H1 (cell line): ENCODE results near the gene ARHGEF18. TPM values are rescaled to one million over a fixed set of nuclear protein-coding genes. Genes with fewer than 3 reads are reported as not detected.
"Not testable (repeated sequence)": the region's sequence is repeated elsewhere in the genome, so short reads cannot be mapped to it uniquely, and the experiment has no call there.

Experiments
- CTCF ChIA-PET: fragments of 300-600 bp; sonication (Branson Sonifier 250); formaldehyde crosslinking; loops from one replicate; lab custom pipeline; 2021; ENCODE audit not compliant: partially characterized antibody; lab: Charles Lee
- POLR2A ChIA-PET: fragments of 300-600 bp; sonication (Branson Sonifier 250); formaldehyde crosslinking; loops from one replicate; lab custom pipeline; 2021; ENCODE audit warnings: inconsistent platforms; ENCODE audit not compliant: partially characterized antibody; lab: Charles Lee
- DNase-seq, 2 experiments: peaks; one replicate each; pipeline versions ENCODE4 v3.0.0 to v3.0.0-alpha.2; 2010 to 2022; ENCODE audit warnings: low spot score in 2 of 2, low read depth in 1 of 2, mixed read lengths in 1 of 2
- FAIRE-seq: peaks from 2 replicates; lab custom pipeline; 2011; peaks lifted over from hg19 to GRCh38; lab: Jason Lieb, UNC
- H2AFZ ChIP-seq: 2 replicates; pipeline ENCODE4 v1.8.1; 2012; ENCODE audit warnings: low read length, inconsistent platforms
- H2AK5ac ChIP-seq: 2 replicates; pipeline ENCODE4 v1.6.1; 2013; ENCODE audit warnings: low read depth, low read length
- H2BK120ac ChIP-seq: replicated peaks from 2 replicates; pipeline ENCODE3; 2013; ENCODE audit warnings: low read depth, low read length, inconsistent platforms
- H2BK12ac ChIP-seq: 2 replicates; pipeline ENCODE4 v1.6.1; 2013; ENCODE audit warnings: low read depth, low read length
- H2BK15ac ChIP-seq: 2 replicates; pipeline ENCODE4 v1.6.1; 2013; ENCODE audit warnings: low read length
- H2BK20ac ChIP-seq: 2 replicates; pipeline ENCODE4 v1.6.1; 2013; ENCODE audit warnings: low read length
- H2BK5ac ChIP-seq: 2 replicates; pipeline ENCODE4 v1.6.1; 2013; ENCODE audit warnings: low read depth, low read length
- H3K14ac ChIP-seq: 2 replicates; pipeline ENCODE4 v1.6.1; 2013; ENCODE audit warnings: inconsistent platforms; ENCODE audit not compliant: insufficient read length
- H3K18ac ChIP-seq: 2 replicates; pipeline ENCODE4 v1.6.1; 2013; ENCODE audit warnings: low read length; ENCODE audit errors: extremely low read depth
- H3K23ac ChIP-seq: 2 replicates; pipeline ENCODE4 v1.6.1; 2013; ENCODE audit warnings: inconsistent platforms; ENCODE audit not compliant: insufficient read length
- H3K23me2 ChIP-seq: 2 replicates; pipeline ENCODE4 v1.6.1; 2013; ENCODE audit warnings: low read depth, low read length
- H3K27ac ChIP-seq: 2 replicates; pipeline ENCODE4 v1.6.1; 2011; ENCODE audit warnings: low read depth, low read length, inconsistent platforms
- H3K27me3 ChIP-seq, 4 experiments: replicated peaks in 1 of 4; 1 replicate in 1 of 4; 2 replicates in 3 of 4; pipeline versions ENCODE4 v1.6.1 to v1.8.1; 2011 to 2013; ENCODE audit warnings: low read length in 3 of 4, mild to moderate bottlenecking in 3 of 4, inconsistent platforms in 2 of 4, mixed read lengths in 2 of 4, moderate library complexity in 1 of 4; ENCODE audit not compliant: control insufficient read depth in 3 of 4, insufficient read depth in 3 of 4; ENCODE audit errors: extremely low read depth in 1 of 4
- H3K36me3 ChIP-seq, 4 experiments: 2 replicates each; pipeline versions ENCODE4 v1.6.1 to v1.8.1; 2011 to 2013; ENCODE audit warnings: mild to moderate bottlenecking in 4 of 4, low read length in 3 of 4, moderate library complexity in 2 of 4, control low read depth in 1 of 4, inconsistent platforms in 1 of 4; ENCODE audit not compliant: insufficient read depth in 4 of 4, control insufficient read depth in 2 of 4
- H3K4ac ChIP-seq: replicated peaks from 2 replicates; pipeline ENCODE3; 2013; ENCODE audit warnings: low read length, low read depth, mixed read lengths, inconsistent platforms; ENCODE audit not compliant: insufficient read length
- H3K4me1 ChIP-seq, 4 experiments: replicated peaks in 1 of 4; 1 replicate in 1 of 4; 2 replicates in 3 of 4; pipeline versions ENCODE4 v1.6.1 to v1.8.1; 2011 to 2013; ENCODE audit warnings: low read length in 3 of 4, inconsistent platforms in 2 of 4, mixed read lengths in 1 of 4; ENCODE audit not compliant: insufficient read depth in 4 of 4, control insufficient read depth in 3 of 4
- H3K4me2 ChIP-seq, 2 experiments: 2 replicates each; pipeline versions ENCODE4 v1.6.1 to v1.8.1; 2011 to 2013; ENCODE audit warnings: low read depth in 2 of 2, low read length in 2 of 2, control low read depth in 1 of 2, inconsistent platforms in 1 of 2, mild to moderate bottlenecking in 1 of 2; ENCODE audit not compliant: insufficient read depth in 1 of 2
- H3K4me3 ChIP-seq, 4 experiments: fragments of 200-600, 300-600 bp in 1 of 4; sonication (generic), shearing (Covaris generic), sonication (Bioruptor Twin) in 1 of 4; 2 replicates each; pipeline versions ENCODE4 v1.5.1 to v1.8.1; 2011 to 2016; ENCODE audit warnings: low read length in 4 of 4, low read depth in 3 of 4, control low read depth in 2 of 4, inconsistent platforms in 2 of 4, mild to moderate bottlenecking in 2 of 4, mixed read lengths in 1 of 4, moderate library complexity in 1 of 4; ENCODE audit not compliant: insufficient read depth in 2 of 4; ENCODE audit errors: extremely low read depth in 1 of 4
- H3K56ac ChIP-seq: replicated peaks from 2 replicates; pipeline ENCODE3; 2013; ENCODE audit warnings: low read depth, mild to moderate bottlenecking, mixed read lengths, low read length, inconsistent platforms; ENCODE audit not compliant: insufficient read length
- H3K79me1 ChIP-seq: 2 replicates; pipeline ENCODE4 v1.6.1; 2013; ENCODE audit warnings: low read depth, low read length, control low read depth
- H3K79me2 ChIP-seq, 2 experiments: 2 replicates each; pipeline versions ENCODE4 v1.6.1 to v1.8.1; 2012 to 2013; ENCODE audit warnings: low read length in 2 of 2, mild to moderate bottlenecking in 2 of 2, inconsistent platforms in 1 of 2; ENCODE audit not compliant: insufficient read depth in 2 of 2, control insufficient read depth in 1 of 2
- H3K9ac ChIP-seq, 4 experiments: replicated peaks in 1 of 4; 1 replicate in 1 of 4; 2 replicates in 3 of 4; pipeline versions ENCODE4 v1.6.1 to v1.8.1; 2011 to 2013; ENCODE audit warnings: low read depth in 3 of 4, low read length in 3 of 4, control low read depth in 2 of 4, mild to moderate bottlenecking in 2 of 4, moderate library complexity in 2 of 4, inconsistent platforms in 1 of 4; ENCODE audit errors: extremely low read depth in 1 of 4
- H3K9me3 ChIP-seq, 2 experiments: 2 replicates each; pipeline versions ENCODE4 v1.6.1 to v1.8.1; 2012 to 2013; ENCODE audit warnings: mild to moderate bottlenecking in 2 of 2, moderate library complexity in 2 of 2, control low read depth in 1 of 2, inconsistent platforms in 1 of 2, low read depth in 1 of 2, low read length in 1 of 2, mixed read lengths in 1 of 2; ENCODE audit not compliant: insufficient read depth in 2 of 2
- H4K20me1 ChIP-seq, 2 experiments: replicated peaks in 1 of 2; 2 replicates each; pipeline versions ENCODE3 to v1.8.1; 2011 to 2013; ENCODE audit warnings: inconsistent platforms in 2 of 2, low read length in 2 of 2, mild to moderate bottlenecking in 1 of 2; ENCODE audit not compliant: insufficient read depth in 2 of 2, control insufficient read depth in 1 of 2
- H4K5ac ChIP-seq: 2 replicates; pipeline ENCODE4 v1.6.1; 2013; ENCODE audit warnings: low read length, low read depth, mixed read lengths, inconsistent platforms; ENCODE audit not compliant: insufficient read length
- H4K8ac ChIP-seq: 2 replicates; pipeline ENCODE4 v1.8.0; 2013; ENCODE audit warnings: mild to moderate bottlenecking, moderate library complexity, low read length, inconsistent platforms; ENCODE audit not compliant: insufficient read depth; ENCODE audit errors: extremely low read depth
- H4K91ac ChIP-seq: replicated peaks from 2 replicates; pipeline ENCODE3; 2013; ENCODE audit warnings: low read length, mixed read lengths, inconsistent platforms; ENCODE audit not compliant: insufficient read length
- WGBS, 2 experiments: shearing (Covaris generic) in 1 of 2; methylation state at CpG; one replicate each; pipeline versions ENCODE4 v1.1.6 to v1.1.7; 2013 to 2015; ENCODE audit warnings: low lambda C conversion rate in 2 of 2, mixed read lengths in 2 of 2, inconsistent platforms in 1 of 2, low coverage in 1 of 2, missing lambda C conversion rate in 1 of 2; ENCODE audit not compliant: insufficient replicate concordance in 2 of 2, insufficient coverage in 1 of 2, insufficient read length in 1 of 2; ENCODE audit errors: extremely low coverage in 1 of 2, missing lambda C conversion rate in 1 of 2; 5-methylcytosine and 5-hydroxymethylcytosine counted together
- polyA plus RNA-seq, 7 experiments: library from polyadenylated mRNA; depleted of rRNA in 3 of 7; stranded (reverse) in 5 of 7; unstranded in 2 of 7; fragments of >200 nt in 5 of 7; fragments of 200-250 nt in 2 of 7; gene quantifications; 1 replicate in 5 of 7; 2 replicates in 1 of 7; 4 replicates in 1 of 7; pipeline versions ENCODE4 v1.2.1 to v1.2.3, GENCODE V29; 2011 to 2013; ENCODE audit warnings: missing spikeins in 2 of 7, mixed read lengths in 2 of 7
- total RNA-seq: library from RNA; stranded (reverse); fragmentation: NEBNext Ultra II Directional; extraction: Animal tissue kit (Norgen Biotek cat#: 25700); gene quantifications from 2 replicates; pipeline ENCODE4 v1.2.1, GENCODE V29; 2021

Gene ARHGEF18
- total and polyA plus RNA-seq, 2 of the 8 experiments (the other 6 are each of a cell fraction or from before 2014, with no cell fraction given) = 12.2 to 35.9 TPM

- CTCF ChIA-PET = interaction anchor here (0.6 kb wide), 1 partner anchor 74 kb away, joined by 3 read pairs; no protein-coding TSS in a partner anchor
- H2BK120ac ChIP-seq, H3K56ac ChIP-seq, H2BK20ac ChIP-seq, H3K14ac ChIP-seq, H3K27me3 ChIP-seq, FAIRE-seq, H2BK12ac ChIP-seq, H2BK5ac ChIP-seq, H3K9me3 ChIP-seq, H3K4me1 ChIP-seq, H3K79me2 ChIP-seq, H3K27ac ChIP-seq, H3K4ac ChIP-seq, H4K20me1 ChIP-seq, H4K91ac ChIP-seq, H3K23ac ChIP-seq, H2BK15ac ChIP-seq, H3K79me1 ChIP-seq, H3K23me2 ChIP-seq, DNase-seq, H2AFZ ChIP-seq, H4K5ac ChIP-seq, H3K36me3 ChIP-seq, H3K18ac ChIP-seq, H3K4me3 ChIP-seq, H2AK5ac ChIP-seq, H4K8ac ChIP-seq, H3K4me2 ChIP-seq, H3K9ac ChIP-seq, POLR2A ChIA-PET: not testable (repeated sequence)
- 84% methylated on average over 9 of the region's 9 CpGs; no CpG with 5 or more reads in 1 of the 2 experiments for WGBS, 2 experiments
Measured at GRCh38 chr19:7308327-7308726, 40.4 kb upstream of the ARHGEF18 start.
